Activated T-cell treated with anti-CD3 and anti-CD28 coated beads for 48 hours (primary cell): ENCODE data around the gene RAD23B.

ENCODE experiments used
- DNase-seq: peaks from one replicate; pipeline ENCODE4 v3.0.0-alpha.2; 2020; ENCODE audit warnings: low read depth

Gene RAD23B

DNA sequence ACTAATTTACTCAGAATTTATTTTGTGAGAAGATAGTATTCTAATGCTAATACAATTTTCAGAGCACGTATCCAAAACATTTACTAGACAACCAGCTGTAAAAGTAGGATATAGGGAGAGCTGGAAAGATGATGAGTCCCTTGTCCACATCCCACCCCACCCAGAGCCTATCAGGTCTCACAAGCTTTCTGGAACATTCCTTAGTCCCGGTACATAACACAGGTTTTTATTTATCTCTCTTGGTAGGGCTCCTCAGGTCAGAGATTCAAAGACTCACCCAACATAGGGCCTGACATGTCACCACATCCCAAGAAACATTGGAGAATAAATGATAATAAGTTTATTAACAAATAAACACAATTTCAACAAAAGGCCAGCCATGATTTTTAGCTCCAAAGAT is 13.8 kb upstream of the RAD23B start:
- DNase-seq, result no peak

DNA sequence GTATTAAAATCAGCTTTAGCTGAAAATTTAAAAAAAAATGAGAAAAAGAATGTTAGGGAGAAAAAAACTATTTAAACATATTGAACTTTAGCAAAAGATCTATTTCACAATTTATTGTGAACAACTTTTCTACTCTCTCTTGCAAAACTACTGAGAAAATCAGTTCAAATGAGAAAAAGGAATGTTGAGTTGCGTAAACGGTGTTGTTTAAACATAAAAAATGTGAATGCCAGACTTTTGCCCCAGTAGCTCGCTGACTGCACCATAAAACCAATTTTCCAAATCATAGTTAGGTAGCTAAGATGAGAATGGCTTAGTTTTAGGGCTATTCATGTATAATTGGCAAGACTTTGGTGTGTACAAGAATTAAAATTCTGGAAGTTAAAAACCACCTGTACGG is 13.4 kb upstream of the RAD23B start:
- DNase-seq, result no peak

DNA sequence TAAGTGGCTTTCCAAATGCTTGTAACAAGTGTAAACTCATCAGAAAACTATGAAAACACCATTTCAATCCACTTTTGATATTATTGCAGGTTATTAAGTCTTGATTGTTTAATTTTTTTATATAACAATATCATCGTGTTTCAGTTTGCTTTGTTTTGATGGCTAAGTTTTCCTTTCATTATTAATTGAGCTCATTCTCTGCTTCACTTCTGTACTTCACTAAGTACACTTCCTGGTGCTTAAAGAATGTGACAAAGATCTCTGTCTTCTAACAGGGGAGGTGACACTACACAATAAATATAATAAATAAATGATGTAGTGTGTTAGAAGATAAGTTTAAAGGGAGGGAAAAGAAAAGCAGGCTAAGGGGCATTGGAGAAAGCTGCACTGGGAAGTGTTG is 13.0 kb upstream of the RAD23B start:
- no peak for DNase-seq

DNA sequence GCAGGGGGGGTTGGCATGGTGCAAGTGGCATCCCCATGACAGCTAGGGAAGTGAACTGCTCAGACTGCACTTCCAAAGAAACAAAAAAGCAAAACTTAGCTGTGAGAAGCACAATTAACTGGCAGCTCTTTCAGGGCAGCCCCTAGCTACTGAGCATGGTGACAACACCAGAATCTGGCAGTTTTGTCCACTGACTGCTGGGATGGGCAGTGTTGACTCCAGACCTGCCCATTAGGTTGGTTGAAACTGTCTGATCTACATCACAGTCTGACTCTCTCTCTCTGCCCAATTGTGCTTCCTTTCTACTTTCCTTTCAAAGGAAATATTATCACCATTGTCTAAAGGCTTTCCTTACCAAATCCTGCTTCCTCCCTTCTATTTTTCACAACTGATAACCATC is 12.5 kb upstream of the RAD23B start:
- DNase-seq, result no peak

DNA sequence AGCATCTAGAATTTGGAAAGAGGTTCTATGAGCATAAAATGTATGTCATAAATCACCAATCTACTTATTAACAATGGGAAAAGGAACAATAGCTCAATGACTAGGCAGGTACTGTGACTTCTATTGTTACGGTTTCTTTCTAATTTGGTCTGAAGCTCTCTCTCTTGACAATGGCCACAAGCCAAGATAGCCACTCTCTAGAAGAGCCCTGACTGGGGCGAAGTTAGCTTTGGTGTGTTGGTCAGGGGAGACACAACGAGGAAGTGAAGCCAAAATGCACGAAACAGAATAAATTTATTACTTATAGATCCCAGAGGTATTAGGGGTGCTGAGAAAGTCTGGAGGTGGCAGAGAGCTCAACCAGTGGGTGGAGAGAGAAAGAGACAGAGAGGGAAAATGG is 9.4 kb upstream of the RAD23B start:
- no peak for DNase-seq

DNA sequence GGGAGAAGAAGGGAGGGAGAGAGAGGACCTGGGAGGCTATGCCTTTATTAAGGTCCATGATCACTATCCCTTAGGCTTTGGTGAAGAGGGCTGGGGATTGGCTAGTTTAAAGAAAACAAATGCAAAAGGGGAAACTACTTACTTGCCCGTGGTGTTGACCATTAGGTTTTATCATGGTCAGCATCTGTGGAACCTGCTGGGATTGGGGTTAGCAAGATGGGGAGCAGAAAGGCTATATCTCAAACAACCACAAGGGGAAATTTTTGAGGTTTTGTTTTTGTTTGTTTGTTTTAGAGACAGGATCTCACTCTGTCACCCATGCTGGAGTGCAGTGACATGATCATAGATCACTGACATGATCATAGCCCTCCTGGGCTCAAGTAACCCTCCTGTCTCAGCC is 9.0 kb upstream of the RAD23B start:
- no peak for DNase-seq

DNA sequence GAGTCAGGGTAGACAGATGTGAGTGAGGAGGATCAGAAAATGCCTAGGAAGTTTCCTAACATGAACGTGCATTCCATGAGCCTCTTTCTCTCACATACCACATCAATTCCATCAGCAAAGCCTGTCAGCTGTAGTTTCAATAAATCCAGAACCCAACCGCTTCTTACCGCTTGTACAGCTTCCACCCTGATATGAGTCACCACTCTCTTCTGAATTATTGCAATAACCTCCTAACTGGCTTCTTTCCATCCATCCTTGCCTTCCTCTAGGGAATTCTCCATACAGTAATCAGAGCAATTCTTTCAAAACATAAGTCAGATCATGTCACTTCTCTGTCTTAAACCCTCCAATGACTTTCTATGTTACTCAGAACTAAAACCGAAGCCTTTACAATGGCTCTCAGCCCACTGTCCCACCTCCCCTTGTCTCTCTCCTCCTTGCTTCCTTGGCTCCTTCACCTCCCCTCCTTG is 8.1 kb upstream of the RAD23B start:
- DNase-seq, result no peak

DNA sequence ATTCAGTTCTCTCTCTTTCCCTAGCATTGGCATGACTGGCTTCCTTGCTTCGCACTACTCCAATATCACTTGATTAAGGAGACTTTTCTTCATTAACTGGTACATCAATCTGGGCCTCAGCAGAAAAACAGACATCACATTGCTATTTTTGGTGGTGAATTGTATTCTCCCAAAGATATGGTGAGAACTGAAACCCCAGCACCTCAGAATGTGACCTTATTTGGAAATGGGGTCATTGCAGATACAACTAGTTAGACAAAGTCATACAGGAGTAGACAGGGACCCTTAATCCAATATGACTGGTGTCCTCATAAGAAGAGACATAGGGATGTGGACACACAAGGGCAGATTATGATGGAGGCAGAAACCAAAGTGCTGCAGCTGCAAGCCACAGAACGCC is 7.5 kb upstream of the RAD23B start:
- no peak for DNase-seq

DNA sequence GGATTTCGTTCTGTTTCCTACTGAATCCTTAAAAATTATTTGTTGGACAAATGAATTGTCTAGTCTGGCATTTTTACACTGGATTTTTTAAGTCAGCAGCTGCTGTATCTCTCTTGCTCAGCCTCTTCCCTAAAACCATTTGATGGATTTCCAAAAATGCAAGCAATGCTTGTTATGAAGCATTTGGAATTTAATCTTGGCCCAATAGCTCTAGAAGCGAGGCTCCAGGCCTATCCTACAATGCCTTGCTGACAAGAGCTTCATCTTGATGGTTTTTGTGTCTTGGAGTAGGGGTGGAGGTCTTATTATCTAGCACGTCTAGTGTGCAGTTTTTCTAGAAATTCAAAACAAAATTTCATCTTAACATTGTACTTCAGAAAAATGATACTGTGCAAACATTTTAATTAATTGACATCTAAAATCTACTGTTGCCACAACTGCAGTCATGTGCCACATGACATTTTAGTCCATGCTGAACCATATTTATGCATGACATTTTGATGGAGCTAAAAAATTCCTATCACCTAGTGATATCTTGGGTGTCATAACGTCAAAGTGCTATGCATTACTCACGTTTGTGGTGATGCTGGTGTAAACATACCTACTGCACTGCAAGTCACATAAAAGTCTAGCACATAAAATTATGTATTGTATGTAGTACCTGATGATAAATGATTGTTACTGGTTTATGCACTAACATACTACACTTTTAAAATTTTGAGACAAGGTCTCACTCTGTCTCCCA is 5.9 kb upstream of the RAD23B start:
- DNase-seq, result no peak

DNA sequence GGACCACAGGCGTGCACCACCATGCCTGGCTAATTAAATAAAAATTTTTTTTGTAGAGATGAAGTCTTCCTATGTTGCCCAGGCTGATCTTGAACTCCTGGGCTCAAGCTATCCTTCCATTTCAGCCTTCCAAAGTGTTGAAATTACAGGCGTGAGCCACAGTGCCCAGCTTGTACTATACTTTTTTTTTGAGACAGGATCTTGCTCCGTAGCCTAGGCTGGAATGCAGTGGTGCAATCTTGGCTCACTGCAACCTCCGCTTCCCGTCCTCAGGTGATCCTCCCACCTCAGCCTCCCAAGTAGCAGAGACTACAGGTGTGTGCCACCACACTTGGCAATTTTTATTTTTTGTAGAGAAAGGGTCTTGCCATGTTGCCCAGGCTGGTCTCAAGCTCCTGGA is 5.3 kb upstream of the RAD23B start:
- no peak for DNase-seq

DNA sequence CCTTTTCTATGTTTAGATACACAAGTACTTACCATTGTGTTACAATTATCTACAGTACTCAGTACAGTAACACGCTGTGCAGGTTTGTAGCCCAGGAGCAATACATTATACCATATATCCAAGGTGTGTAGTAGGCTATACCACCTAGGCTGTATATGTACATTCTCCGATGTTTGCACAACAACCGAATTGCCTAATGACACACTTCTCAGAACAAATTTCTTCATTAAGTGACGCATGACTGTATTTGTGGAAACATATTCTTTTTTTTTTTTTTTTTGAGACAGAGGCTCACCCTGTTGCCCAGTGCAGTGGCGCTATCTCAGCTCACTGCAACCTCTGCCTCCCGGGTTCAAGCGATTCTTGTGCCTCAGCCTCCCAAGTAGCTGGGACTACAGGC is 4.0 kb upstream of the RAD23B start:
- no peak for DNase-seq

DNA sequence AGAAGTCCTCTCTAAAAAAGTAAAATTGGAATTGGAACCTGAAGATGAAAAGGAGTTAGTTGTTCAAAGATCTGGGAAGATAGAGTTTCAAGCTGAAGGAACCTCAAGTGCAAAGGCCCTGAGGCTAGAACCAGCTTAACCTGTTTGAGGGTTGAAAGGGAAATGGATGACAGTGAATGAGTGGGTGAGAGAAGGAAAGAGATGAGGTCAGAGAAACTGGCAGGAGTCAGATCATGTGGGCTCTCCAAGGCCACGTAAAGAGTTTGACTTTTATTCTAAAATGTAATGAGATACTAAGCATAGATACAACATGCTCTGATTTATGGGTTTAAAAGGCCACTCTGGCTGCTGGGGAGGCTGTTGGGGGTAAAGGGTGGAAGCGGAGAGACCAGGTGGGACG is 2.5 kb upstream of the RAD23B start:
- DNase-seq, result no peak

DNA sequence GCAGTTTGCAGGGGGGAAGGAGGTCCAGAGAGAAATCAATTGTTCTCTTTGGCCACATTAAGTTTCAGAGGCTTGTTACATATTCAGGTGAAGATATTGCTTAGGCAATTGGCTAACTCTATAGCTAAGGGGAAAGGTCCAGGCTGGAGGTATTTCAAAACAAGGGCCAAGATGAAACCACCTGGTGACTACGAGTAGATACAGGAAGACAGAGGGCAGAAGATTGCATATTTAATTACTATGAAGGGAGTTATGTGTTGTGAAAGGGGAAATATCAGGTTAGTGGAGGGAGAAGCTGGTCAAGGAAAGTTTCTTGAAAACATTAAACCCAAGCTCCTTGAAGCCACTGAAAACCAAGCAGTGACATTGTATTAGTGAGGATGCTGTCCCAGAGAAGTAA is 1.9 kb upstream of the RAD23B start:
- DNase-seq, result no peak

DNA sequence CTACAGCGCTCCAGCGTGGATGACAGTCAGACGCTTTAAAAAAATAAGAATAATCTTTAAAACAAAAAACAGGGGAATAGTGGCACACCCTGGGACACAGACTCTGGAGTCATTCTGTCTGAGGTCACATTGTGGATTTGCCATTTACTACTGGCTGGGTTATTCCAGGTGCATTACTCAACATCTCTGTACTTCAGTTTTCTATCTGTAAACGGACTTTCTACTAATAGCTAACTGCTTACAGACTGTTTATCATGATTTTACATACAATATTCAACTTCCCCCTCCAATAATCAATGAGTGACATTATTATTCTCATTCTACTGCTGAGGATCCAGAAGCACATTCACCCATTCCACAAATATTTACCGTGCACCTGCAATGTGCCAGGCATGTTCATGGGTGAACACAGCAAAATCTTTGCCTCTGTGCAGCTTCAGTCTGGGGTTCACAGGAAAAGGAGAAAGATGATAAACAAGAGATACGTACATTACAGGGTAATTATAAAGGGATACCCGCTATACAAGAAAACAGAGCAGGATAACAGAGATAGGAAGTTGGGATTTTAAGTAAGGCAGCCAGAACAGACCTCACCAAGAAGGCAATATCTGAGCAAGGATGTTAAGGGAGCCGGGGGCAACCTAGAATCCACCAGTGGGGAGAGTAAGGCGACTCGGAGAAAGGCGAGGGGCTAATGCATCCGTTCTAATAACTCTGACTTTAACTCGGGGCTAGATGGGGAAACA is 984 bp upstream of the RAD23B start:
- no peak for DNase-seq

DNA sequence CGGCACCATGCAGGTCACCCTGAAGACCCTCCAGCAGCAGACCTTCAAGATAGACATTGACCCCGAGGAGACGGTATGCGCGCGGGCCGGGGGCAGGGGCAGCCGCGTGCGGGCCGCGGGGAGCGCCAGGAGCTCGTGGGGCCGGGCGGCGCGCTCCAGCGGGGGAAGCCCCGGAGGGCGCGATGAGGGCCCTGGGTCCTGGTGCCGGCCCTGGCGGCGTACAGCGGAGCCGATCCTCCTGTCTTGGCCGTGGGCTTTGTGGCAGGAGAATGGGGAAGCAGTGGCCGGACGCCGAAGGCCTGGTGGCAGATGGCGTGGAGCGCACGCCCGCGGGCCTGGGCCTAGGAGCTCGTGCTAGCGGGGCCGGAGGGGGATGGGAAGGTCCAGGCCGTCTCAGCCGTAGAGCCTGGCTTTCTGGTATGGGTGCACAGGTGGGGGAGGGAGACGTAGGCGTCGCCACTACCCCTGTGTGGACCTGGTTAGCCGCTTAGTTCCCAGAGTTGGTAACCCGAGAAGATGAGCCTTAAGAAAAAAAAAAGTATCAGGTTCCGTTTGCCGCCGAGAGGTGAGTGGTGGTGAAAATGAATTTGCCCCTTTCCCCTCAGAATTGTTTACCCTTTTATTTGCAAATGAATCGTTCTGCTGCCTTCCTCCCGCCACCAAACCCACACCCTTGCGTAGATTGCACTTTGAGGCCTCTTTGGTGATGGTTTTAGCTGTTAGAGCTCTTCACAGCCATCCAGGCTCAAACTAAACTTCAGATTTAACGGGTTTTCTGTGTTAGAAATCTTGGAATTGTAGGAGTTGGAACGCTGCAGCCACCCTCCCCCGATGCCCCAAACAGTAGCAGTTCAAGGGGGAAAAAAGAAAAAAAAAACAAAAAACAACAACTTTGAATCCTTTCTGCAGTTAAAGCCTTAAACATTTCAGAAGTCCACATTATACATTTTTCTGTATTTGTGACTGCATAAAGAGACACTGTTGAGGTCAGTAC is 841 bp downstream of the RAD23B start:
- peak; percentile 68 for DNase-seq

DNA sequence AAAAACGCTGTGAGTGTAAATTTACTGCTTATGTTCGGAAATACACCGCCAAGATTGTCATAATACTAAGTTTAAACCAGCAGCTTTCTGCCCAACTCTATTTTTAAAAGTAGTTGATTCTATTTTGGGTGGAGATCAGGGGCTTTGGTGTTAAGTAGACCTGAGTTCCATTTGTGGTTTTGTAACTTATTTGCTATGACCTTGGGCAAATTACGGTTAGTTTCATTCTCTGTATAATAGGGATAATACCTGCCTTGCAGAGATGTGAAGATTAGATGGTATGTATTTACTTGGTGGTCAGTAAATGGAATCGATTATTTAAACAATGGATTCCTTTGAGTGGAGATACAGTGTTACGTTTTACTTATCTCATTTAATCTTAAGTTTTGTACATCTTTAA is 1.6 kb downstream of the RAD23B start:
- no peak for DNase-seq

DNA sequence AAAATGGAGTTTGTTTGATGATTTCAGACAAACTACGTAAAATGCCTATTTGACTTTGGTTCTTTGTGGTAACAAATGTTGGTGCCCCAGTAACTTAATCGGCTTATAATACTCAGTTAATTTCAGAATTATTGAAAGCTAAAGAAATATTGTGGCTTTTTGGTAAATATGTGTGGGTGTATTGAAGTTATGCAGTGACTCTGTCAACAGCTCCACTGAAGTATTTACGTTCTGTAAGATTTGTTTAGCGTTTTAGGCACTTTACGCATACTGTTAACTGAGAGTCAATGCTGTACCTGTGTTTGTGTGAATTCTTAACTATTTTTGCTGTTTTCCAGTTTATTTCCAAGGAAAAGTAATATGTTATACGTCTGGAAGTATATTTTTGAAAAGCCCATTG is 2.2 kb downstream of the RAD23B start:
- no peak for DNase-seq

DNA sequence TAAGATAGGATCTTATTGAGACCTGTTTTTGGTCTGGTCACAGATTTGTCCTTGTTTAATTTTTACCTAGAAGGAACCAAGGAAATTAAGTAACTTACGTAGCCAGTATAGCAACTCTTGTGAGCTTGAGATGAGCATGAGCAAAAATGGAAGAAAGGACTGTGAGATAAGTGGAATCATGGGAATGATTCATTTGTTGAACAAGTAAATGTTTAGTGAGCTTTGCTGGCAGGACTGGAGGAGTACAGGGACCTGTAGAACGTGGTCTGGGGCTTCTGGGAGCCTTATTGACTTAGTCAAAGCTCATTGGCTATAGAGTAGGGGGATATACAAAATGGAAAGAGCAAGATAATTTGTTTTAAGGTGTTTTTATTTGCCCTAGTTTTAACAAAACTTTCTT is 3.0 kb downstream of the RAD23B start:
- DNase-seq, result no peak

DNA sequence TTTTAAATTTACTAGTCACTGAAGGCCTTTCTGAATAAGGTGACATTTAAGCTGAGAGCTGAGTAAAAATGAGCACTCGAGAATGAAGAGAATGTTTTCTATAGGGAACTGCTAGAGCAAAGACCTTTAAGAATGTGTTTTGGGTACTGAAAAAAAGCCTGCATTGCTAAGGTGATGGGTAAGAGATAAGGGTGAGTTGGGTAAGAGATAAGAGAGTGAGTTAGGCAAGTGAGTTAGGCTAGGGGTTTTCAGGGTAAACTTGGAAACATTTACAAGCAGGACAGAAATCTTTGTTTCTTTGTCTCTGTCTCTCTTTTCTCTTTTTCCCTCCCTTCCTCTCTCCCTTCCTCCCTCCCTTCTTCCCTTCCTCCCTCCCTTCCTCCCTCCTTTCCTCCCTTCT is 5.6 kb downstream of the RAD23B start:
- no peak for DNase-seq

DNA sequence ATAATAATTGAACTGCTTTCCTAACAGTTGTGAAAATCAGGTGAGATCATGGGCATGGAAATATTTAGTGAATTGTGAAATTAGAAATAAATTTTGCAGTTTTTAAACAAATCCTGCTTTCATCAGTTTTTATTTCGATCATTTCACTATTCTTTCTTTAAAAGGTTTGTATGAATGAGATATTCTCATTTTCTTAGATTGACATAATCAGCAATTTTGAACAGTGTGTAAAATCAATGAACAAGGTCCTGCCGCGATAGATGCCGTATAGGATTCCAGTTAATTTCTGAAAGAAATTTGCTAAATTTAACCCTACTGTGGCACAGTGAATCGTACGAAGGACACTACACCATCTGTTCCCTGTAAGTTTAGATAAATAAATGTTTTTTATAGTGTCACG is 7.5 kb downstream of the RAD23B start:
- DNase-seq, result no peak

DNA sequence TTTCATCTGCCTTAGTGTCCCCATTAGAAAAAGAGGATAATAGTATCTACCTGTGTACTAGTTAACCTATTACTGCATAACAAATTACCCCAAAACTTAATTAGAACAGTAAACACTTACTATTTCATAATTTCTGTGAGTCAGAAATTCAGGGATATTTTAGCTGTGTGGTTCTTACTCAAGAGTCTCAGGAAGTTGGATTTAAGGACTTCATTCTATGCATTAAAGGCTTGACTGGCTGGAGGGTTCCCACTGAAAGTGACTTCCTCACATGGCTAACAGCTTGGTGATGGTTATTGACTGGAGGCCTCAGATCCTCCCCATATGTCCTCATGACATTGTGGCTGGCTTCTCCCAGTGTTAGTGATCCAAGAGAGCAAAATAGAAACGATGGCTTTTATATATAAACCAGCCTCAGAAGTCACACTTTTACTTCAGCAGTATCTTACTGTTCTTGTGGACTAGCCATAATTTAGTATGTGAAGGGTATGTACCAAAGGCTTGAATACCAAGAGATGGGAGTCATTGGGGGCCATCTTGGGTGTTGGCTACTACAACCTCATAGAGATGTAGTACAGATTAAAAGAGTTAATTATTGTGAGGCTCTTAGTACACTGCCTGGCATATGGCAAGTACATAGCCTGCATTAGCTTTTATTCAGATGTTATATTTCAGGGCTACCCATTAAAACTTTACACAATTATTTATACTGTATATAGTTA is 9.9 kb downstream of the RAD23B start:
- no peak for DNase-seq

DNA sequence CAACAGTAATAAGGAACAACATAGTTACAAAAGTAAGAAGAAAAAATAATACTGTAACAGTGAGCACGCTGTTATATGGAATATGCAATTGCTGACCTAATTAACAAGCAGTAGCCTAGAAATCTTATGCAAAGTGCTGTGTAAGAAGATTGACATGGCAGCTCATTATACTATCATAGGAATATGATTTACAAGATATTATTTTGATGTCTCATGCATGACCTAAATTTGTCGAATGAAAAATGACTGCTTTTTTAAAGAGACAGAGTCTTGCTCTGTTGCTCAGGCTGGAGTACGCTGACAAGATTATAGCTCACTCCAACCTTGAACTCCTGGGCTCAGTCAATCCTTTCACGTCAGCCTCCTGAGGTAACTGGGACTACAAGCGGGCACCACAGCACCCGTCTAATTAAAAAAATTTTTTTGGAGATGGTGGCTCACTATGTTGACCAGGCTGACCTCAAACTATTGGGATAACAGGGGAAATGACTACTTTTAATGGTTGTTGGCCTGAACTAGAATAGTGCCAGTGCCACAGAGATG is 10.5 kb downstream of the RAD23B start:
- no peak for DNase-seq
